PFSK-1 (cell line): Measurements from ENCODE around the gene ADAM11.

ENCODE experiments used
- FOXP2 ChIP-seq: optimal IDR thresholded peaks from 2 replicates; pipeline ENCODE3; 2011; ENCODE audit warnings: borderline replicate concordance, control low read depth, inconsistent platforms; ENCODE audit not compliant: insufficient read depth; ENCODE audit errors: extremely low read length, extremely low read depth
- POLR2AphosphoS5 ChIP-seq: IDR thresholded peaks from 2 replicates; pipeline ENCODE4 v1.6.1; 2012; ENCODE audit warnings: low read depth, mild to moderate bottlenecking, control low read depth, low read length, moderate library complexity
- SIN3A ChIP-seq: IDR thresholded peaks from 2 replicates; pipeline ENCODE4 v1.6.1; 2012; ENCODE audit warnings: mild to moderate bottlenecking, low read length, moderate library complexity, borderline replicate concordance; ENCODE audit not compliant: insufficient read depth
- TAF1 ChIP-seq: IDR thresholded peaks from 2 replicates; pipeline ENCODE4 v1.6.1; 2012; ENCODE audit warnings: low read length, control low read depth, borderline replicate concordance; ENCODE audit not compliant: insufficient read depth
- TF ChIP-seq, protein P1 (sequence below), 2 experiments: IDR thresholded peaks; 2 replicates each; pipeline versions ENCODE4 v1.6.1 to v1.8.0; 2011 to 2012; ENCODE audit warnings: low read depth in 2 of 2, low read length in 2 of 2, control low read depth in 1 of 2, inconsistent platforms in 1 of 2, mild to moderate bottlenecking in 1 of 2, moderate library complexity in 1 of 2; ENCODE audit not compliant: insufficient read depth in 1 of 2

Gene ADAM11

DNA sequence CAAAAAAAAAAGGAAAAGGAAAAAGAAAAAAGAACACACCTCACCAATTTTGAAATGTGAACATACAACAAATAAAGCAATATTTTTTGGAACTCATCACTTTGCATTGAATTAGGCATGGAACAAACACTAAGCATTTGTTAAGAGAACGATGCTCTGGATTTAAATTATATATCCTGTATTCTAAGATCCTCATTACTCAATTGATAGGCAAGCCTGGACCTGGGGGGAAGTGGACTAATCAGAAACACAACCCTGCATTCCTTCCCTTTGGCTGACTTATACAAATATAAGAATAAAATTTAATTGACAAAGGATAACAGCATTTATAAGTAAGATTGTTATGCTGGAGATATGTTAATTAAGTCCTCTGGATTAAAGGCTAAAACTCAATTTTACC is 69.1 kb downstream of the ADAM11 start:
- no peak for TF ChIP-seq FOXP2
- TF ChIP-seq, protein P1, sequence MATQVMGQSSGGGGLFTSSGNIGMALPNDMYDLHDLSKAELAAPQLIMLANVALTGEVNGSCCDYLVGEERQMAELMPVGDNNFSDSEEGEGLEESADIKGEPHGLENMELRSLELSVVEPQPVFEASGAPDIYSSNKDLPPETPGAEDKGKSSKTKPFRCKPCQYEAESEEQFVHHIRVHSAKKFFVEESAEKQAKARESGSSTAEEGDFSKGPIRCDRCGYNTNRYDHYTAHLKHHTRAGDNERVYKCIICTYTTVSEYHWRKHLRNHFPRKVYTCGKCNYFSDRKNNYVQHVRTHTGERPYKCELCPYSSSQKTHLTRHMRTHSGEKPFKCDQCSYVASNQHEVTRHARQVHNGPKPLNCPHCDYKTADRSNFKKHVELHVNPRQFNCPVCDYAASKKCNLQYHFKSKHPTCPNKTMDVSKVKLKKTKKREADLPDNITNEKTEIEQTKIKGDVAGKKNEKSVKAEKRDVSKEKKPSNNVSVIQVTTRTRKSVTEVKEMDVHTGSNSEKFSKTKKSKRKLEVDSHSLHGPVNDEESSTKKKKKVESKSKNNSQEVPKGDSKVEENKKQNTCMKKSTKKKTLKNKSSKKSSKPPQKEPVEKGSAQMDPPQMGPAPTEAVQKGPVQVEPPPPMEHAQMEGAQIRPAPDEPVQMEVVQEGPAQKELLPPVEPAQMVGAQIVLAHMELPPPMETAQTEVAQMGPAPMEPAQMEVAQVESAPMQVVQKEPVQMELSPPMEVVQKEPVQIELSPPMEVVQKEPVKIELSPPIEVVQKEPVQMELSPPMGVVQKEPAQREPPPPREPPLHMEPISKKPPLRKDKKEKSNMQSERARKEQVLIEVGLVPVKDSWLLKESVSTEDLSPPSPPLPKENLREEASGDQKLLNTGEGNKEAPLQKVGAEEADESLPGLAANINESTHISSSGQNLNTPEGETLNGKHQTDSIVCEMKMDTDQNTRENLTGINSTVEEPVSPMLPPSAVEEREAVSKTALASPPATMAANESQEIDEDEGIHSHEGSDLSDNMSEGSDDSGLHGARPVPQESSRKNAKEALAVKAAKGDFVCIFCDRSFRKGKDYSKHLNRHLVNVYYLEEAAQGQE (IDR thresholded peaks at IDR 0.05; ENCODE audit: insufficient read depth in 1 of 2, low read depth in 2 of 2, low read length in 2 of 2): no peak
- TF ChIP-seq POLR2AphosphoS5: no peak
- TF ChIP-seq SIN3A: no peak
- TF ChIP-seq TAF1: no peak

DNA sequence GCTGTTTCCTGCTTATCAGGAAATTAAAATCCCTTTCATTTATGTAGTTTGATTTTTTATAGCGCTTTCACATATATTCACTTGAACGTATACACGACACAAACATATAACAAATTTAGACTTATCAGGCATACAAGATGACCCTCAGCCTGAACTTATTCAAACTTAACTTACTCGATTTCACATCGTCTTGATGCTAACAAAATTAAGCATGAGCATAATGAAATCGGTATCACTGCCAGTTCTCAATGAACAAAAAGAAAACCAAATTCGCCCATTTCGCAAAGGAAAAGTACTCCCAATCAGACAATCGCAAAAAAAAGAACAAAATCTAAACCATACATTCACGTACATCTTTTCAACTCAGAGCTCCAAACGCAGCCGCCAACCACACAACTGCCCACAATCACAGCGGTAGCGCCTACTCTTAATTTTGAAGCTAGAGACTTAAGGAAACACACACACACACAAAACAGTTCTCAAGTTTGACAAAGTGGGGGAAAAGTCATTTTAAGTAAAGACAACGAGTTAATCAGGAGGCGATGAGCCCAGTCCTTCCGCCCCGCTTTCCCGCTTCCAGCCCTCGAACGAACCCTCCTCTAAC is 70.2 kb downstream of the ADAM11 start:
- TF ChIP-seq POLR2AphosphoS5: no peak
- TF ChIP-seq SIN3A: peak; percentile 83; the same call in 1 of the 2 replicates
- TF ChIP-seq FOXP2: no peak

DNA sequence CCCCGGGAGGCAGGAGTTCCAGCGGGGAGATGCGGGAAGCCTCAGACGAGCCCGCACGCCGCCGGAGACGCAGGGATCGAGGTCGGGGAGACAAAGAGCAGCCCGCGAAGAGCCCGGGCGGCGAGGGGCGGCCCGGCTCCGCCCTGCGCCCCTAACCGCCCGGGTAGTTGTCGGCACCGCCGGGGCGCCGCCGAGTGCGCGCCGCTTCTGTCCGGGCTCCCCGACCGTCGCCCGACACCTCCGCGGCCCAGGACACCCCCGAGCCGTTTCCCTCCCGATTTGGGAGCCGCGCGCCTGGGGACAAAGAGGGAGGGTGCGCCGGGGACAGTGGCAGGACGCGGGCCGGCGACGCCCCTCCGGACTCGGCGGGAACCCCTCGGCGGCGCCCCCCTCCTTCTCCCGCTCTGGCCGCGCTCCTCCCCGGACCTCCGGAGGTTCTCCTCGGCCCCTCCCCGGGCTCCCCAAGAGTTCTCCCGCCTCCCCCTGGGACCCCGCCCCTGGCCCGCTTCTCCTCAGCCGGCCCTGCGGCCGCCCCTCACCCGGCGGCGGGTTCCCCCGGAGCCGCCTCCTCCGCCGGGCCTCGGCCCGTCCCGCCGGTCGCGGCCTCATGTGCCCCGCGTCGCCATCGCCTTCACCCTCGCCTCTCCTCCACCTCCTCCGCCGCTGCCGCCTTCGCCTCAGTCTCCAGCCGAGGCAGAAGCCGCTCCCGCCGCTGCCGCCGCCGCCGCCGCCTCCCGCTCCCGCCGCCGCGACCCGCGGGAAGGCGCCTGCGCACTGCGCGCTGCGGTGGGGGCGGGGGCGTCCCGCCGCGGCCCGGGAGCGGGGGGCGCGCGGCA is 71.0 kb downstream of the ADAM11 start, which contains the start of gene GJC1:
GJC1 (minus strand) TSS at position 765 of the 836 bp plus-strand sequence. CDS start 24,470 bp downstream, outside the sequence.
- TF ChIP-seq FOXP2 (no peak), SIN3A (peak; percentile 7; the same call in 1 of the 2 replicates)

DNA sequence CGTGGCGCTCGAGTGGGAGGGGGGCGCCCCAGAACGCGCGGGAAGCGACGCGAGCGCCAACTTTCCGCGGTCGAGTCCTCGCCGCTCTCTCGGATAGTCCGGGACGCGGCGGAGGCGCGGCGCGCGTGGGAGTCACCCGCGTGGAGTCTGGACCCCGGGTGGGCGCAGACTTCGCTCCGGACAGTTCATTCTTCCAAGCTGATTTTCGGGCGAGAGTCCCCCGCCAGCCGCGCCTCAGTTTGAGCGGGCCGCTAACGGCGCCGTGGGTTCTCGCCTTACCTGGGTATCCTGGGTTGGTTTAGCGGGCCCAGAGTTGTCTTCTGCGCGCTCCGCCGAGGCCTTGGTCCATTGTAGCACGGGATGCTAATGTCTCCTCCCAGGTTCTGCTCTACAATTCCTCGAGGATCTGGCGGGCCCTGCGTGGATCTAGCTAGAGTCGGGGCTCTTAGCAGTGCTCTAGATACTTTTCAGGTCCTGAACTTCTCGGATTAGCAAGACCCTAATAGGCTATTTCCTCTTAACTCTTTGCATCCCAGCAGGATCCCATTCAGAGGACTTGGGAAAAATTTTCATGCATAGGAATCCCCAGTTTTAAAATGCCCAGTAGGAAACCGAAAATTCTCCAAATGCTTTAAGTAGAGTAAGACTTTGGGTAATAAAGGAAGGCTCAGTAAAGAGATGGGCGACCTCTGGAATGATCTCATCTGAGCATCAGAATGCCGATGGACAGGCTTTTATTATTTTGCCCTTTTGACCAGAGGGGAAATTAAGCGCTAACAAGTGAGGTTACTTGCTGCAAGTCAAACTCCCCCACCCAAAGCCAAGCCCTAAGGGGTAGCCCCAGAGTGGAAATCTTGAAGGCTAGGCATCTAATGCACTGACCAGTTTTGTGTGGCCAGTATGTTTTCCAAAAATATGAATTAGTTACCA is 71.8 kb downstream of the ADAM11 start:
- TF ChIP-seq TAF1 (no peak), POLR2AphosphoS5 (peak; percentile 47)

DNA sequence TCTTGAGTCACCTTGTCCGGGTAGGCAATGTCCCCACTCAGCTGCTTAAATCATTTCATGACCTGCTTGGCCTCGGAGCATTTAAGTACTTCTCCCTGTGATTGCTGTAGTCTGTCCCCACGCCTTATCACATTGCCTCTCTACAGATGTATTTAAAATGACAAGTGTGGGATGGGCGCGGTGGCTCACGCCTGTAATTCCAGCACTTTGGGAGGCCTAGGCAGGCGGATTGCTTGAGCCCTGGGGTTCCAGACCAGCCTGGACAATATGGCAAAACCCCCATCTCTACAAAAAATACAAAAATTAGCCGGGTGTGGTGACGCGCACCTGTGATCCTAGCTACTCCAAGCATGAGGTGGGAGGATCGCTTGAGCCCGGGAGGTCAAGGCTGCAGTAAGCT is 72.6 kb downstream of the ADAM11 start:
- TF ChIP-seq POLR2AphosphoS5 (no peak), SIN3A (no peak), FOXP2 (no peak), TAF1 (no peak)
- TF ChIP-seq, protein P1 (IDR thresholded peaks at IDR 0.05; ENCODE audit: insufficient read depth in 1 of 2, low read depth in 2 of 2, low read length in 2 of 2): no peak
